ENCODE data around the gene ITPKB. TPM values are rescaled to one million over a fixed set of nuclear protein-coding genes. Genes with fewer than 3 reads are reported as not detected.

ITPKB gene
- total RNA-seq, 6 experiments from 2014 or later = 1.7 to 3.0 (median 2.2) TPM

GRCh38 chr1:226626577-226626956 lies 112.5 kb downstream of the ITPKB start:
- H3K36me3 Mint-ChIP-seq (ENCODE audit: low read depth) = no peaks in the 10 kb centered on the region; the same call in 1 of the 2 replicates
- peaks cover 6% of the 10 kb centered on the region for H3K27me3 Mint-ChIP-seq (ENCODE audit: insufficient read depth)
- peak; percentile 53 for DNase-seq
- peaks cover 27% of the 10 kb centered on the region for H3K4me1 Mint-ChIP-seq (ENCODE audit: low read depth)
- TF ChIP-seq CTCF (IDR thresholded peaks at IDR 0.05) = peak; percentile 98
- H3K27ac Mint-ChIP-seq = no peak overlapping the region
- peak overlapping the region; percentile 5; the same call in 1 of the 2 replicates for H3K4me3 Mint-ChIP-seq
- H3K9me3 Mint-ChIP-seq = no peaks in the 10 kb centered on the region; the same call in 1 of the 2 replicates

GRCh38 chr1:226625832-226626576 lies 113.1 kb downstream of the ITPKB start:
- no peaks in the 10 kb centered on the region; the same call in 1 of the 2 replicates for H3K9me3 Mint-ChIP-seq
- no peak for DNase-seq
- no peak for TF ChIP-seq CTCF (IDR thresholded peaks at IDR 0.05)
- H3K4me1 Mint-ChIP-seq (ENCODE audit: low read depth) = peaks cover 27% of the 10 kb centered on the region
- H3K27ac Mint-ChIP-seq = no peak overlapping the region; the same call in 1 of the 2 replicates
- H3K4me3 Mint-ChIP-seq = peak overlapping the region; percentile 5; the same call in 1 of the 2 replicates
- H3K36me3 Mint-ChIP-seq (ENCODE audit: low read depth) = no peaks in the 10 kb centered on the region; the same call in 1 of the 2 replicates
- peaks cover 5% of the 10 kb centered on the region for H3K27me3 Mint-ChIP-seq (ENCODE audit: insufficient read depth)

GRCh38 chr1:226625326-226625725 lies 113.8 kb downstream of the ITPKB start:
- no peak overlapping the region for H3K27ac Mint-ChIP-seq
- DNase-seq = no peak
- no peak for TF ChIP-seq CTCF (IDR thresholded peaks at IDR 0.05)

GRCh38 chr1:226624526-226624925 lies 114.6 kb downstream of the ITPKB start:
- Mint-ChIP-seq H3K9me3 (no peaks in the 10 kb centered on the region; the same call in 1 of the 2 replicates), H3K4me1 (ENCODE audit: low read depth) (peaks cover 27% of the 10 kb centered on the region), H3K27ac (peak overlapping the region; percentile 52; the same call in 1 of the 2 replicates), H3K27me3 (ENCODE audit: insufficient read depth) (peaks cover 3% of the 10 kb centered on the region), H3K4me3 (no peak overlapping the region), H3K36me3 (ENCODE audit: low read depth) (no peaks in the 10 kb centered on the region; the same call in 1 of the 2 replicates)
- DNase-seq = peak; percentile 89
- TF ChIP-seq CTCF (IDR thresholded peaks at IDR 0.05) = no peak

More at GRCh38 chr1:226625326-226625725, 113.8 kb downstream of the ITPKB start:
- Mint-ChIP-seq H3K4me1 (ENCODE audit: low read depth) (peaks cover 27% of the 10 kb centered on the region), H3K4me3 (no peak overlapping the region; the same call in 1 of the 2 replicates), H3K27me3 (ENCODE audit: insufficient read depth) (peaks cover 3% of the 10 kb centered on the region), H3K9me3 (no peaks in the 10 kb centered on the region; the same call in 1 of the 2 replicates), H3K36me3 (ENCODE audit: low read depth) (no peaks in the 10 kb centered on the region; the same call in 1 of the 2 replicates)

GRCh38 chr1:226622012-226622411 lies 117.1 kb downstream of the ITPKB start:
- peaks cover 27% of the 10 kb centered on the region for H3K4me1 Mint-ChIP-seq (ENCODE audit: low read depth)
- TF ChIP-seq CTCF (IDR thresholded peaks at IDR 0.05) = no peak
- H3K9me3 Mint-ChIP-seq = no peaks in the 10 kb centered on the region; the same call in 1 of the 2 replicates
- no peak for DNase-seq
- H3K36me3 Mint-ChIP-seq (ENCODE audit: low read depth) = no peaks in the 10 kb centered on the region; the same call in 1 of the 2 replicates
- peaks cover 14% of the 10 kb centered on the region for H3K27me3 Mint-ChIP-seq (ENCODE audit: insufficient read depth)
- no peak overlapping the region for H3K27ac Mint-ChIP-seq
- H3K4me3 Mint-ChIP-seq = no peak overlapping the region
